ENCODE results near the gene MRPS7.
A peak's percentile ranks its signal among the peaks of the same experiment; 100 is the strongest.
"Not testable (repeated sequence)": the region's sequence is repeated elsewhere in the genome, so short reads cannot be mapped to it uniquely, and the experiment has no call there.

Gene MRPS7

GRCh38 chr17:75267153-75267410 is 5.4 kb downstream of the MRPS7 start:
- H3K4me1 ChIP-seq (ENCODE audit: control insufficient read depth, insufficient read depth, low read length), result peaks cover 32% of the 10 kb centered on the region
- H3K36me3 ChIP-seq (ENCODE audit: control insufficient read depth, insufficient read depth, low read length), result peaks cover 5% of the 10 kb centered on the region
- no peak overlapping the region for H3K9ac ChIP-seq (ENCODE audit: low read length)
- H3K27me3 ChIP-seq (ENCODE audit: control insufficient read depth, insufficient read depth, low read length), result no peaks in the 10 kb centered on the region
- no peaks in the 10 kb centered on the region for H3K9me3 ChIP-seq (ENCODE audit: control insufficient read depth, low read length)
- H3K4me3 ChIP-seq (ENCODE audit: low read length), result no peak overlapping the region

GRCh38 chr17:75267411-75268232 is 5.9 kb downstream of the MRPS7 start:
- no peak overlapping the region for H3K4me3 ChIP-seq (ENCODE audit: low read length)
- peaks cover 32% of the 10 kb centered on the region for H3K4me1 ChIP-seq (ENCODE audit: control insufficient read depth, insufficient read depth, low read length)
- peaks cover 5% of the 10 kb centered on the region for H3K36me3 ChIP-seq (ENCODE audit: control insufficient read depth, insufficient read depth, low read length)
- H3K9ac ChIP-seq (ENCODE audit: low read length), result no peak overlapping the region
- no peaks in the 10 kb centered on the region for H3K27me3 ChIP-seq (ENCODE audit: control insufficient read depth, insufficient read depth, low read length)
- no peaks in the 10 kb centered on the region for H3K9me3 ChIP-seq (ENCODE audit: control insufficient read depth, low read length)

- Histone ChIP-seq H3K36me3 (ENCODE audit: control insufficient read depth, insufficient read depth, low read length) (peaks cover 5% of the 10 kb centered on the region), H3K4me1 (ENCODE audit: control insufficient read depth, insufficient read depth, low read length) (peaks cover 29% of the 10 kb centered on the region)
These were observed 8.2 kb downstream of the MRPS7 start for GRCh38 chr17:75269844-75270217.

GRCh38 chr17:75270218-75270965 is 8.7 kb downstream of the MRPS7 start:
- Histone ChIP-seq H3K9ac (ENCODE audit: low read length) (peak overlapping the region; percentile 90), H3K4me1 (ENCODE audit: control insufficient read depth, insufficient read depth, low read length) (peaks cover 29% of the 10 kb centered on the region), H3K27me3 (ENCODE audit: control insufficient read depth, insufficient read depth, low read length) (no peaks in the 10 kb centered on the region), H3K36me3 (ENCODE audit: control insufficient read depth, insufficient read depth, low read length) (peaks cover 3% of the 10 kb centered on the region), H3K9me3 (ENCODE audit: control insufficient read depth, low read length) (no peaks in the 10 kb centered on the region), H3K4me3 (ENCODE audit: low read length) (peak overlapping the region; percentile 96)

More at GRCh38 chr17:75269844-75270217, 8.2 kb downstream of the MRPS7 start:
- no peaks in the 10 kb centered on the region for H3K9me3 ChIP-seq (ENCODE audit: control insufficient read depth, low read length)
- peak overlapping the region; percentile 96 for H3K4me3 ChIP-seq (ENCODE audit: low read length)
- peak overlapping the region; percentile 90 for H3K9ac ChIP-seq (ENCODE audit: low read length)
- no peaks in the 10 kb centered on the region for H3K27me3 ChIP-seq (ENCODE audit: control insufficient read depth, insufficient read depth, low read length)

- no peaks in the 10 kb centered on the region for H3K27me3 ChIP-seq (ENCODE audit: control insufficient read depth, insufficient read depth, low read length)
- H3K9me3 ChIP-seq (ENCODE audit: control insufficient read depth, low read length), result no peaks in the 10 kb centered on the region
- H3K9ac ChIP-seq (ENCODE audit: low read length), result peak within 1 kb of the TSS; percentile 90
- H3K4me3 ChIP-seq (ENCODE audit: low read length), result peak within 1 kb of the TSS; percentile 96
- H3K4me1 ChIP-seq (ENCODE audit: control insufficient read depth, insufficient read depth, low read length), result peaks cover 29% of the 10 kb centered on the region
- no peaks in the 10 kb centered on the region for H3K36me3 ChIP-seq (ENCODE audit: control insufficient read depth, insufficient read depth, low read length)
These were observed 9.2 kb downstream of the MRPS7 start, which contains the start of gene MIF4GD for GRCh38 chr17:75270966-75271232. Gene MIF4GD (minus strand): TSS chr17:75271231. CDS start chr17:75270195, 1,036 bp downstream.

GRCh38 chr17:75271233-75271954 is 9.7 kb downstream of the MRPS7 start:
- peak overlapping the region; percentile 71 for H3K9ac ChIP-seq (ENCODE audit: low read length)

GRCh38 chr17:75271955-75272847 is 10.5 kb downstream of the MRPS7 start:
- H3K4me3 ChIP-seq (ENCODE audit: low read length), result peak overlapping the region; percentile 41
- H3K36me3 ChIP-seq (ENCODE audit: control insufficient read depth, insufficient read depth, low read length), result no peaks in the 10 kb centered on the region
- peak overlapping the region; percentile 71 for H3K9ac ChIP-seq (ENCODE audit: low read length)
- no peaks in the 10 kb centered on the region for H3K9me3 ChIP-seq (ENCODE audit: control insufficient read depth, low read length)
- no peaks in the 10 kb centered on the region for H3K27me3 ChIP-seq (ENCODE audit: control insufficient read depth, insufficient read depth, low read length)
- peaks cover 25% of the 10 kb centered on the region for H3K4me1 ChIP-seq (ENCODE audit: control insufficient read depth, insufficient read depth, low read length)

More at GRCh38 chr17:75271233-75271954, 9.7 kb downstream of the MRPS7 start:
- Histone ChIP-seq H3K4me3 (ENCODE audit: low read length) (peak overlapping the region; percentile 41), H3K36me3 (ENCODE audit: control insufficient read depth, insufficient read depth, low read length) (no peaks in the 10 kb centered on the region), H3K9me3 (ENCODE audit: control insufficient read depth, low read length) (no peaks in the 10 kb centered on the region), H3K27me3 (ENCODE audit: control insufficient read depth, insufficient read depth, low read length) (no peaks in the 10 kb centered on the region), H3K4me1 (ENCODE audit: control insufficient read depth, insufficient read depth, low read length) (peaks cover 29% of the 10 kb centered on the region)

GRCh38 chr17:75272848-75273184 is 11.1 kb downstream of the MRPS7 start:
- Histone ChIP-seq H3K9me3 (ENCODE audit: control insufficient read depth, low read length) (no peaks in the 10 kb centered on the region), H3K4me3 (ENCODE audit: low read length) (no peak overlapping the region), H3K36me3 (ENCODE audit: control insufficient read depth, insufficient read depth, low read length) (no peaks in the 10 kb centered on the region), H3K9ac (ENCODE audit: low read length) (no peak overlapping the region), H3K27me3 (ENCODE audit: control insufficient read depth, insufficient read depth, low read length) (no peaks in the 10 kb centered on the region), H3K4me1 (ENCODE audit: control insufficient read depth, insufficient read depth, low read length) (peaks cover 18% of the 10 kb centered on the region)

- Histone ChIP-seq H3K4me1 (ENCODE audit: control insufficient read depth, insufficient read depth, low read length) (peaks cover 16% of the 10 kb centered on the region), H3K9ac (ENCODE audit: low read length) (no peak overlapping the region), H3K36me3 (ENCODE audit: control insufficient read depth, insufficient read depth, low read length) (no peaks in the 10 kb centered on the region), H3K9me3 (ENCODE audit: control insufficient read depth, low read length) (no peaks in the 10 kb centered on the region), H3K27me3 (ENCODE audit: control insufficient read depth, insufficient read depth, low read length) (no peaks in the 10 kb centered on the region), H3K4me3 (ENCODE audit: low read length) (no peak overlapping the region)
These were observed 12.5 kb downstream of the MRPS7 start for GRCh38 chr17:75273977-75274708.

GRCh38 chr17:75277664-75278071 is 16.0 kb downstream of the MRPS7 start:
- no peaks in the 10 kb centered on the region for H3K4me1 ChIP-seq (ENCODE audit: control insufficient read depth, insufficient read depth, low read length)
- H3K36me3 ChIP-seq (ENCODE audit: control insufficient read depth, insufficient read depth, low read length), result no peaks in the 10 kb centered on the region
- H3K27me3 ChIP-seq (ENCODE audit: control insufficient read depth, insufficient read depth, low read length), result no peaks in the 10 kb centered on the region
- no peaks in the 10 kb centered on the region for H3K9me3 ChIP-seq (ENCODE audit: control insufficient read depth, low read length)
- no peak overlapping the region for H3K9ac ChIP-seq (ENCODE audit: low read length)
- no peak overlapping the region for H3K4me3 ChIP-seq (ENCODE audit: low read length)

- not testable (repeated sequence) for H3K4me3 ChIP-seq (ENCODE audit: low read length); H3K4me1 ChIP-seq (ENCODE audit: control insufficient read depth, insufficient read depth, low read length); H3K36me3 ChIP-seq (ENCODE audit: control insufficient read depth, insufficient read depth, low read length); H3K9ac ChIP-seq (ENCODE audit: low read length); H3K9me3 ChIP-seq (ENCODE audit: control insufficient read depth, low read length); H3K27me3 ChIP-seq (ENCODE audit: control insufficient read depth, insufficient read depth, low read length)
These were observed 18.5 kb downstream of the MRPS7 start for GRCh38 chr17:75280189-75280588.

All from mucosa of stomach (tissue), 1 donor.